ENCODE measurements around the gene URM1. TPM values are rescaled to one million over a fixed set of nuclear protein-coding genes. Genes with fewer than 3 reads are reported as not detected.

URM1 gene
- total RNA-seq, 4 donors from 2014 or later: 24.9 to 47.7 (median 42.4) TPM

- no peaks in the 10 kb centered on the region for H3K27me3 ChIP-seq
- H3K9me3 ChIP-seq: no peaks in the 10 kb centered on the region
- H3K36me3 ChIP-seq: no peaks in the 10 kb centered on the region
- H3K27ac ChIP-seq: no peak overlapping the region
- no peak for TF ChIP-seq POLR2A (IDR thresholded peaks at IDR 0.05)
- TF ChIP-seq CTCF (IDR thresholded peaks at IDR 0.05): no peak
- H3K4me1 ChIP-seq: peaks cover 0 to 24% (median 1%) of the 10 kb centered on the region in 4 donors
- no peak for DNase-seq
- no peak overlapping the region for H3K4me3 ChIP-seq
These were observed 5.6 kb upstream of the URM1 start for GRCh38 chr9:128365525-128365924.

- no peaks in the 10 kb centered on the region for H3K9me3 ChIP-seq
- H3K4me3 ChIP-seq: no peak overlapping the region
- no peaks in the 10 kb centered on the region for H3K36me3 ChIP-seq
- TF ChIP-seq POLR2A (IDR thresholded peaks at IDR 0.05) (no peak), CTCF (IDR thresholded peaks at IDR 0.05) (no peak)
- no peak for DNase-seq
- H3K4me1 ChIP-seq: peaks cover 0 to 37% (median 4%) of the 10 kb centered on the region in 4 donors
- no peaks in the 10 kb centered on the region for H3K27me3 ChIP-seq
- no peak overlapping the region for H3K27ac ChIP-seq
These were observed 2.0 kb upstream of the URM1 start for GRCh38 chr9:128369024-128369706.

- peak overlapping the region; percentile 76 to 96 (median 84) for H3K27ac ChIP-seq
- TF ChIP-seq CTCF (IDR thresholded peaks at IDR 0.05) (no peak), POLR2A (IDR thresholded peaks at IDR 0.05) (no peak)
- no peaks in the 10 kb centered on the region for H3K9me3 ChIP-seq
- H3K27me3 ChIP-seq: no peaks in the 10 kb centered on the region
- H3K36me3 ChIP-seq: no peaks in the 10 kb centered on the region
- DNase-seq: no peak
- H3K4me1 ChIP-seq: peaks cover 0 to 27% (median 4%) of the 10 kb centered on the region in 4 donors
- peak overlapping the region; percentile 62 to 85 (median 72) for H3K4me3 ChIP-seq
These were observed 815 bp upstream of the URM1 start for GRCh38 chr9:128370367-128370751.

- Histone ChIP-seq H3K36me3 (no peaks in the 10 kb centered on the region), H3K27me3 (no peaks in the 10 kb centered on the region), H3K9me3 (no peaks in the 10 kb centered on the region), H3K27ac (peak overlapping the region; percentile 76 to 96 (median 84)), H3K4me3 (peak overlapping the region; percentile 62 to 85 (median 72)), H3K4me1 (peaks cover 0 to 27% (median 4%) of the 10 kb centered on the region in 4 donors)
- TF ChIP-seq CTCF (IDR thresholded peaks at IDR 0.05) (peak in 1 of 6 experiments; percentile 4), POLR2A (IDR thresholded peaks at IDR 0.05) (no peak)
- no peak for DNase-seq
These were observed 500 bp downstream of the URM1 start for GRCh38 chr9:128371630-128372117.

- H3K27me3 ChIP-seq: no peaks in the 10 kb centered on the region
- no peak for TF ChIP-seq POLR2A (IDR thresholded peaks at IDR 0.05)
- TF ChIP-seq CTCF (IDR thresholded peaks at IDR 0.05): no peak
- peak overlapping the region in 3 of 4 donors; percentile 76 to 96 (median 82) for H3K27ac ChIP-seq
- H3K36me3 ChIP-seq: no peaks in the 10 kb centered on the region
- no peaks in the 10 kb centered on the region for H3K9me3 ChIP-seq
- H3K4me1 ChIP-seq: peaks cover 0 to 27% (median 4%) of the 10 kb centered on the region in 4 donors
- no peak for DNase-seq
- H3K4me3 ChIP-seq: peak overlapping the region; percentile 62 to 85 (median 72)
These were observed 1.0 kb downstream of the URM1 start for GRCh38 chr9:128372188-128372641.
